Measurements from ENCODE around the gene CYCS.

DNA sequence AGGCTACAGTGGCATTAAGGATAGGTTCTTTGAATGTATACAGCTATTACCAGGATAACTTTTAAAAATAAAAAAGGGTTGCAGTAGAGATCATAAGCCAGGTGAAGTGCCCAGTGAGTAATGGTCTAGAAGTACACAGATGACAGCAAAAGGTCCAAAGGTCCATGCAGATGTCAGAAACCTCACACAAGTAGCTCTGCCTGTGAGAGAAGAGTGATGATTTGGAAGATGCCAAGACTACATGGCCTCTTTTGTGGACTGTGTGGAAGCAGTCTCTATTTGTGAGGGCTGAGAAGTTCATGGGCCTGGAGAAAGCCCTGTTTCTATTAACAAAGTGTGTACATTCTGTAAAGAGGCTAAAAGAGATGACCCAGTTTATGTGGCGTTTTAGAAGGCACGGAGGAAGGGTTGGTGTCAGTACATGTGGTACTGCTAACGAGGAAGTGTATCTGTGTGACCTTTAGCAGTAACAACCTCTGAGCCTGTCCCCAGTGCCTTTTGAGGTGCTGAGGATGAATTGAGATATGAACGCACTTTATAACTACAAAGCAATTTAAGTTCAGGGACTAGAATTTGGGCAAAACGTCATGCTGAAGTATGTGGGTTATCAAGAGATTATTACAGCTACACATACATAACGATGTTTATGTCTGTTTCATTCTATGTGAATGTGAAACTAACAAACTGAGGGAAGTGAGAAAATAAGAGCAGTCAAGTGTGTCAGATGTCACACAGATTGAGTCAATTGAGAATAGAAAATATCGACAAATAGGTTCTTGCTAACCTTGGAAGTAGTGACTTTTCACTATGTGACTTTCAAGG, 7.6 kb downstream of the CYCS start:
- TF ChIP-seq, protein P1, sequence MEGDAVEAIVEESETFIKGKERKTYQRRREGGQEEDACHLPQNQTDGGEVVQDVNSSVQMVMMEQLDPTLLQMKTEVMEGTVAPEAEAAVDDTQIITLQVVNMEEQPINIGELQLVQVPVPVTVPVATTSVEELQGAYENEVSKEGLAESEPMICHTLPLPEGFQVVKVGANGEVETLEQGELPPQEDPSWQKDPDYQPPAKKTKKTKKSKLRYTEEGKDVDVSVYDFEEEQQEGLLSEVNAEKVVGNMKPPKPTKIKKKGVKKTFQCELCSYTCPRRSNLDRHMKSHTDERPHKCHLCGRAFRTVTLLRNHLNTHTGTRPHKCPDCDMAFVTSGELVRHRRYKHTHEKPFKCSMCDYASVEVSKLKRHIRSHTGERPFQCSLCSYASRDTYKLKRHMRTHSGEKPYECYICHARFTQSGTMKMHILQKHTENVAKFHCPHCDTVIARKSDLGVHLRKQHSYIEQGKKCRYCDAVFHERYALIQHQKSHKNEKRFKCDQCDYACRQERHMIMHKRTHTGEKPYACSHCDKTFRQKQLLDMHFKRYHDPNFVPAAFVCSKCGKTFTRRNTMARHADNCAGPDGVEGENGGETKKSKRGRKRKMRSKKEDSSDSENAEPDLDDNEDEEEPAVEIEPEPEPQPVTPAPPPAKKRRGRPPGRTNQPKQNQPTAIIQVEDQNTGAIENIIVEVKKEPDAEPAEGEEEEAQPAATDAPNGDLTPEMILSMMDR (IDR thresholded peaks at IDR 0.05) = no peak
- TF ChIP-seq POLR2A (IDR thresholded peaks at IDR 0.05) = no peak

All from thyroid gland (tissue), 4 donors.